Chondrocyte (in vitro differentiated cells): ENCODE measurements around the gene PDK2. TPM values are rescaled to one million over a fixed set of nuclear protein-coding genes. Genes with fewer than 3 reads are reported as not detected.

Source experiments
- DNase-seq: peaks from one replicate; pipeline ENCODE4 v3.0.0; 2021; ENCODE audit warnings: mixed read lengths, low spot score
- H3K27ac Mint-ChIP-seq: one replicate; pipeline ENCODE4 v1.8.0; 2021; ENCODE audit warnings: mild to moderate bottlenecking, moderate library complexity, mixed read lengths; ENCODE audit not compliant: unreplicated experiment
- H3K27me3 Mint-ChIP-seq: 2 replicates; pipeline ENCODE4 v1.8.0; 2021; ENCODE audit warnings: low read depth, mixed read lengths
- H3K36me3 Mint-ChIP-seq: 2 replicates; pipeline ENCODE4 v1.8.0; 2021; ENCODE audit warnings: low read depth, mixed read lengths
- H3K4me1 Mint-ChIP-seq: 2 replicates; pipeline ENCODE4 v1.8.0; 2021; ENCODE audit warnings: low read depth, mild to moderate bottlenecking, mixed read lengths
- H3K4me3 Mint-ChIP-seq: one replicate; pipeline ENCODE4 v1.8.0; 2021; ENCODE audit warnings: mild to moderate bottlenecking, moderate library complexity, mixed read lengths; ENCODE audit not compliant: unreplicated experiment
- H3K9me3 Mint-ChIP-seq: 2 replicates; pipeline ENCODE4 v1.8.0; 2021; ENCODE audit warnings: low read depth, mixed read lengths
- total RNA-seq: library from RNA; stranded (reverse); gene quantifications from 3 replicates; pipeline ENCODE4 v1.2.1, GENCODE V29; 2021
- TF ChIP-seq, protein P1 (sequence below): fragments of 200-600 bp; sonication (generic); IDR thresholded peaks from 2 replicates; pipeline ENCODE4 v1.5.0; 2021; ENCODE audit warnings: antibody characterized with exemption, mild to moderate bottlenecking, moderate library complexity

PDK2 gene
- total RNA-seq, 1 donor from 2014 or later = 31.1 TPM

DNA sequence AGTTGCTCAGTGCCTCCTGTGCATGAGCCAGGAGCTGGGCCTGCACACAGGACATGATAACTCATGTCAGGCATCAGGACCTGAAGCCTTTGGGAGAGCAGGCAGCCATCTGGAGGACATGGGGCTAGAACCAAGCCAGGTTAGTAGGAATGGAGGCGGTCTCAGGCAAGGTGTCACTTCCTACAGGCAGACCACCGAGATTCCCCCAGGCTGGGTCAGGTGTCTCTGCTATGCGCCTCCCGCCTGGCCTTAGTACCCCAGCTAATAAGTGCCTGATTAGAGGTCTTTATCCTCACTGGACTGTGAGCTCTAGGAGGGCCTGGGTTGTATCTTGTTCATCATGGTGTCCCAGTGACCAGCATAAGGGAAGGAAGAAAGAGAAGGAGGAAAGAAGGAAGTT, 19.2 kb downstream of the PDK2 start:
- DNase-seq = no peak
- H3K27ac Mint-ChIP-seq = no peak overlapping the region
- H3K4me1 Mint-ChIP-seq = peaks cover 20% of the 10 kb centered on the region

DNA sequence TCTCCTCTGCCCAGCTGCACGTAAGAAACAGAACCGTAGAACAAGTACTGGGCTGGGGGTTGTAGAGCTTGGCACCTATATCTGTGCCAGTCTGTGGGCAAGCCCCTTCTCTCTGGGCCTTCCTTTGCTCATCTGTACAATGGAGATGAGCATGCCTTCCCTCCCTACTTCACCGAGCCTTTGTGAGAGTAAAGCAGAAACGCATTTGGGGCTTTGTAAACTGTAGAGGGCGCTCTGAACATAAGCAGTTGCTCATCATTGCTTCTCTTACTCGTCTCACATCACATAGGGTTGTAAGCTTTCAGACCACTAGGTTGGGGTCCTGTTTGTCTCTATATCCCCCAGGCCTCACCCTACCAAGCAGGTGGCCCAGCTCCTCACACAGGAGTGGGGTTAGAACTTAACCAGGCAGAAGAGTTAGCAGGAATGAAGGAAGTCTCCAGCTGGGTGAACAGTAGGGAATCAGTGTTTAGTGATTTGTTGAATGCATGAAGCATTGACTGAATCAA, 19.8 kb downstream of the PDK2 start:
- no peak overlapping the region for H3K27ac Mint-ChIP-seq
- H3K36me3 Mint-ChIP-seq = peaks cover 11% of the 10 kb centered on the region
- H3K4me1 Mint-ChIP-seq = peaks cover 20% of the 10 kb centered on the region
- H3K9me3 Mint-ChIP-seq = no peaks in the 10 kb centered on the region
- H3K27me3 Mint-ChIP-seq = no peaks in the 10 kb centered on the region
- no peak overlapping the region for H3K4me3 Mint-ChIP-seq
- TF ChIP-seq, protein P1, sequence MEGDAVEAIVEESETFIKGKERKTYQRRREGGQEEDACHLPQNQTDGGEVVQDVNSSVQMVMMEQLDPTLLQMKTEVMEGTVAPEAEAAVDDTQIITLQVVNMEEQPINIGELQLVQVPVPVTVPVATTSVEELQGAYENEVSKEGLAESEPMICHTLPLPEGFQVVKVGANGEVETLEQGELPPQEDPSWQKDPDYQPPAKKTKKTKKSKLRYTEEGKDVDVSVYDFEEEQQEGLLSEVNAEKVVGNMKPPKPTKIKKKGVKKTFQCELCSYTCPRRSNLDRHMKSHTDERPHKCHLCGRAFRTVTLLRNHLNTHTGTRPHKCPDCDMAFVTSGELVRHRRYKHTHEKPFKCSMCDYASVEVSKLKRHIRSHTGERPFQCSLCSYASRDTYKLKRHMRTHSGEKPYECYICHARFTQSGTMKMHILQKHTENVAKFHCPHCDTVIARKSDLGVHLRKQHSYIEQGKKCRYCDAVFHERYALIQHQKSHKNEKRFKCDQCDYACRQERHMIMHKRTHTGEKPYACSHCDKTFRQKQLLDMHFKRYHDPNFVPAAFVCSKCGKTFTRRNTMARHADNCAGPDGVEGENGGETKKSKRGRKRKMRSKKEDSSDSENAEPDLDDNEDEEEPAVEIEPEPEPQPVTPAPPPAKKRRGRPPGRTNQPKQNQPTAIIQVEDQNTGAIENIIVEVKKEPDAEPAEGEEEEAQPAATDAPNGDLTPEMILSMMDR = peak; percentile 85
- no peak for DNase-seq

More for the DNA sequence above, 19.2 kb downstream of the PDK2 start:
- H3K9me3 Mint-ChIP-seq = no peaks in the 10 kb centered on the region
- TF ChIP-seq, protein P1 = no peak
- no peak overlapping the region for H3K4me3 Mint-ChIP-seq
- H3K27me3 Mint-ChIP-seq = no peaks in the 10 kb centered on the region
- H3K36me3 Mint-ChIP-seq = peaks cover 7% of the 10 kb centered on the region

DNA sequence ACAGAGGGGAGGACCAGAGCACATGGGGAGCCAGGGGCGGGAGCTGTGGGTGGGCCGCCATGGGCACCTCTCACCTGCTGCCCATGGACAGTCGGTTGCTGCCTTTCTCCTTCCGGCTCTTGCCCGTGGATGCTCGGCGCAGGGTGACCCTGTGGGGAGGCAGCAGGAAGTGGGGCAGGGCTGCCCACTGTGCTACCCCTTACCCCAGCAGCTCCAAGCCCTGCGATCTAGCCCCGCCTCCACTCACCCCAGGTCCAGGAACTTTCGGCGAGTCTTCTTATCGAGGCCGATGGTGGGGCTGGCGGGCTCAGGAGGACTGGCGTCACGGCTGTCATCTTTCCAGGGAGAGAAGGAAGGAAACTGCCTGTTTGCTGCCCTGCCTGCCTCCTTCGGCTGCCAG, 20.6 kb downstream of the PDK2 start:
- Mint-ChIP-seq H3K9me3 (no peaks in the 10 kb centered on the region), H3K27me3 (no peaks in the 10 kb centered on the region), H3K4me1 (peaks cover 20% of the 10 kb centered on the region), H3K4me3 (no peak overlapping the region), H3K27ac (no peak overlapping the region), H3K36me3 (peaks cover 11% of the 10 kb centered on the region)
- TF ChIP-seq, protein P1 = no peak
- DNase-seq = no peak

DNA sequence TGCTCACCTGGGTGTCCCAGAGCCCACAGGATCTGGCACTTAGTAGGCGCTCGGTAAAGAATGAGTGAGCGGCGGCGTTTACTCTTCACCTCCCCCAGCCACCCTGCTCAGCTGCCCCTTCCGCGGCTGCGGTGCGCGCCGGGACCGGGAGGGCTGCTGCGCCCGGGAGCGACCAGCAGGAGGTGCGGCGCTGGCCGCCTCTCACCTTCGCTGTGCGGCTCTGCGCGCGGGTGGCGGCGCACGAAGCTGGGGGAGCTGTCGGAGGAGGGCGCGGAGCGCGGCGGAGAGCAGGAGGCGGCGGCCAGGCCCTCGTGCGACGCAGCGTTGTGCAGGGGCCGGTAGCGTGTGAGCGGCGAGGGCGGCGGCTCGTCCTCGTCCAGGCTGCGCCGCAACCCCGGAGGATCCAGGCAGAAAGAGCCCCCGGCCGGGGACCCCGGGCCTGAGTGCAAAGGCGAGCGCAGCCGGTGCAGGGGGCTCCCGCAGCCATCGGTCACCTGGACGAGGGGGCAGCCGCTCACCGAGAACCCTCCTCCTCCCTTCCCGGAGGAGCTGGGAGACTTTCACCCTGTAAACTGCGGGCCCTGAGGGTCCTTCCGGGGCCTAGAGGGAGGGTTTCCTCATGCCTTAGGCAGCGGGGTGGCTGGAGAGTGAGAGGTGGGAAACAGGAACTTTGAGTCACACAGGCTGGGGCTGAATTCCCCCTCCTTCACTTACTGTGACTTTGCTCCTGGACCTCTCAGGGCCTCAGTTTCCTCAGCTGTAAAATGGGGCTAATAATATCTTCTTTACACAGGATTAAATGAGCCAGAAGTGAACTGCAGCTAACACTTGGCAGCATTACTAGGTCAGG, 22.3 kb downstream of the PDK2 start:
- Mint-ChIP-seq H3K36me3 (peaks cover 17% of the 10 kb centered on the region), H3K4me3 (no peak overlapping the region), H3K4me1 (peaks cover 7% of the 10 kb centered on the region), H3K27ac (no peak overlapping the region), H3K27me3 (no peaks in the 10 kb centered on the region), H3K9me3 (no peaks in the 10 kb centered on the region)
- TF ChIP-seq, protein P1 = peak; percentile 79
- no peak for DNase-seq

DNA sequence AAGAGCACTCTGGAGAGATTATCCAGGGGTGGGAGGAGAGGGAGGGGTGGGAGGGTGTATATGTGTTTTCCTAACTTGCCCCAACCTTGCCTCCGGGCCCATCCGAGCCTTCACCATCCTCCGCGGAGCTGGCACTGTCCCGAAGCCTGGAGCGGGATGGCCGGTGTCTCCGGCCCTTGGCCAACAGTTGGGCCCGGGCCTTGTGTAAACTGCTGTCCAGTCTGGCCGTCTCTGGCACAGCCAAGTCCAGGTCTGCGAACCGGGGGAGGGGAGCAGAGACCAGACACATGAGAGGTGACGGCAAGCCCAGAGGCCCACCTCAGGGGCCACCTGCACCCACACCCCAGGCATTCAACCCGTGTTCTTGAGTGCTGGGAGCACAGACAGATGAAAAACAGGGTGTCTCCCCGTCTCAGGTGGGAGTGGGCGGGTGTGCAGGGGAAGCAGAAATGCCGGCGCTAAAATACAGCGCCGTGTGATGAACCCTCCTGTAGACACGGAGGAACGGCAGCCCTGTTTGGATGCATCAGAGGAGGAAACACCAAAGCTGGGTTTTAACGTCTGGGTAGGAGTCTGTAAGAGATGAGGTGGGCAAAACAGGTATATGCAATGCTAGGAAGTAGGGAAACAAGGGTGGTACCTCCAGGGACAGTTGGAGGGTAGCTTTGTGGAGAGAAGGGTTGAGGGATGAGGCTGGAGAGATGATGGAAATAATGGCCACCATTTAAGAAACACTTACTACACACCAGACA, 23.1 kb downstream of the PDK2 start:
- Mint-ChIP-seq H3K36me3 (peaks cover 19% of the 10 kb centered on the region), H3K27ac (no peak overlapping the region), H3K4me1 (peaks cover 4% of the 10 kb centered on the region), H3K27me3 (no peaks in the 10 kb centered on the region), H3K4me3 (no peak overlapping the region), H3K9me3 (no peaks in the 10 kb centered on the region)
- TF ChIP-seq, protein P1 = no peak
- no peak for DNase-seq
